Nephron progenitor cell (in vitro differentiated cells): ENCODE data around the gene GSTT2.
"Not testable (repeated sequence)": the region's sequence is repeated elsewhere in the genome, so short reads cannot be mapped to it uniquely, and the experiment has no call there.

Experiments used
- DNase-seq: peaks from one replicate; pipeline ENCODE4 v3.0.0; 2021
- H3K27ac Mint-ChIP-seq: 2 replicates; pipeline ENCODE4 v1.8.0; 2021; ENCODE audit warnings: mild to moderate bottlenecking, moderate library complexity, mixed read lengths
- H3K27me3 Mint-ChIP-seq: 2 replicates; pipeline ENCODE4 v1.8.0; 2021; ENCODE audit warnings: mild to moderate bottlenecking, low read depth, mixed read lengths; ENCODE audit not compliant: poor library complexity
- H3K36me3 Mint-ChIP-seq: 2 replicates; pipeline ENCODE4 v1.8.0; 2021; ENCODE audit warnings: low read depth, mixed read lengths
- H3K4me1 Mint-ChIP-seq: 2 replicates; pipeline ENCODE4 v1.8.0; 2021; ENCODE audit warnings: mixed read lengths
- H3K4me3 Mint-ChIP-seq: 2 replicates; pipeline ENCODE4 v1.8.0; 2021; ENCODE audit warnings: mild to moderate bottlenecking, moderate library complexity, mixed read lengths
- H3K9me3 Mint-ChIP-seq: 2 replicates; pipeline ENCODE4 v1.8.0; 2021; ENCODE audit warnings: mild to moderate bottlenecking, moderate library complexity, mixed read lengths
- TF ChIP-seq, protein P1 (sequence below): fragments of 200-600 bp; sonication (generic); IDR thresholded peaks from 2 replicates; pipeline ENCODE4 v1.5.0; 2021; ENCODE audit warnings: antibody characterized with exemption

The GSTT2 gene

DNA sequence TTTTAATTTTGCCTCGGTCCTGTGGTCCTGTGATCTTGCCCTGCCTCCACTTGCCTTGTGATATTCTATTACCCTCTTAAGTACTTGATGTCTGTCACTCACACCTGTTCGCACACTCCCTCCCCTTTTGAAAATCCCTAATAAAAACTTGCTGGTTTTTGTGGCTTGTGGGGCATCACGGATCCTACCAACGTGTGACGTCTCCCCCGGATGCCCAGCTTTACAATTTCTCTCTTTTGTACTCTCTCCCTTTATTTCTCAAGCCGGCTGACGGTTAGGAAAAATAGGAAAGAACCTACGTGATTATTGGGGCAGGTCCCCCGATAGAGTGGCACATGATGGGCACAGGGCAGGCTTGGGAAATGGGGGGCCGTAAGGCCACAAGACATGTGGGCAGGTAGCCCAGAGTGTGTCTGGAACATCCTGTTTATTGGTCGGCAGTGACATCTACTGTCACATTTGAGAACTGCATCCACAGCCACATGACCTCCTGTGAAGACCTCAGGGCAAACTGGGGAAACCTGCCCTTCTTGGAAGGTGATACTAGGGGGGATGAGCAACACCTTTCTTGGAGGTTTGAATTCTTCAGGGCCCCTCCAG, 23.5 kb upstream of the GSTT2 start:
- H3K27ac Mint-ChIP-seq, H3K36me3 Mint-ChIP-seq, H3K27me3 Mint-ChIP-seq, H3K9me3 Mint-ChIP-seq, H3K4me1 Mint-ChIP-seq: not testable (repeated sequence)
- peak; percentile 83 for DNase-seq
- TF ChIP-seq, protein P1, sequence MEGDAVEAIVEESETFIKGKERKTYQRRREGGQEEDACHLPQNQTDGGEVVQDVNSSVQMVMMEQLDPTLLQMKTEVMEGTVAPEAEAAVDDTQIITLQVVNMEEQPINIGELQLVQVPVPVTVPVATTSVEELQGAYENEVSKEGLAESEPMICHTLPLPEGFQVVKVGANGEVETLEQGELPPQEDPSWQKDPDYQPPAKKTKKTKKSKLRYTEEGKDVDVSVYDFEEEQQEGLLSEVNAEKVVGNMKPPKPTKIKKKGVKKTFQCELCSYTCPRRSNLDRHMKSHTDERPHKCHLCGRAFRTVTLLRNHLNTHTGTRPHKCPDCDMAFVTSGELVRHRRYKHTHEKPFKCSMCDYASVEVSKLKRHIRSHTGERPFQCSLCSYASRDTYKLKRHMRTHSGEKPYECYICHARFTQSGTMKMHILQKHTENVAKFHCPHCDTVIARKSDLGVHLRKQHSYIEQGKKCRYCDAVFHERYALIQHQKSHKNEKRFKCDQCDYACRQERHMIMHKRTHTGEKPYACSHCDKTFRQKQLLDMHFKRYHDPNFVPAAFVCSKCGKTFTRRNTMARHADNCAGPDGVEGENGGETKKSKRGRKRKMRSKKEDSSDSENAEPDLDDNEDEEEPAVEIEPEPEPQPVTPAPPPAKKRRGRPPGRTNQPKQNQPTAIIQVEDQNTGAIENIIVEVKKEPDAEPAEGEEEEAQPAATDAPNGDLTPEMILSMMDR = peak; percentile 82
- peak overlapping the region; percentile 59 for H3K4me3 Mint-ChIP-seq

- H3K36me3 Mint-ChIP-seq, H3K27me3 Mint-ChIP-seq, DNase-seq, H3K27ac Mint-ChIP-seq, H3K4me1 Mint-ChIP-seq, H3K9me3 Mint-ChIP-seq, H3K4me3 Mint-ChIP-seq: not testable (repeated sequence)
Observed at GRCh38 chr22:23961084-23961771, 18.7 kb upstream of the GSTT2 start, which contains the start of gene GSTT2B. TSS of gene GSTT2B (minus strand) at chr22:23961195. CDS start at chr22:23961131, 64 bp downstream.

- not testable (repeated sequence) for H3K4me3 Mint-ChIP-seq, H3K4me1 Mint-ChIP-seq, DNase-seq, H3K27ac Mint-ChIP-seq, H3K9me3 Mint-ChIP-seq, H3K27me3 Mint-ChIP-seq
- peaks cover 20% of the 10 kb centered on the region for H3K36me3 Mint-ChIP-seq
Observed at GRCh38 chr22:23966094-23966493, 13.8 kb upstream of the GSTT2 start.

DNA sequence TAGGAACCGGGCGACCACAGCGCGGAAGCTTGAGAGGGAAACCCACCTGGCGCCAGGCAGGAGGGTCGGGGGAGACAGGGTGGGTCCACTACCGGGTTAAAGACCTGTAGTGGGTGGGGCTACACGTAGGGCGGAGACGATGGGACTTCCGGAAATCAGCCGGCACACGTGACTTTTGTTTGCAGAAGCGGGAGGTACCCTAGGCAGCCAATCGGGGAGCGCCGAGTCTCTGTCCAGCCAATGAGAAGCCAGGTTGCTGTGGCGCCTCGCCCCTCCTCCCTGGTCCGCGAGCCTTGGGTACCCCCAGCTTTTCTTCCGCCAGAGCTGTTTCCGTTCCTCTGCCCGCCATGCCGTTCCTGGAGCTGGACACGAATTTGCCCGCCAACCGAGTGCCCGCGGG, 13.4 kb upstream of the GSTT2 start, which contains the start of gene DDTL:
Gene DDTL (plus strand): TSS at position 321 of the 400 bp plus-strand sequence. CDS start 27 bp downstream, at position 348.
- DNase-seq, H3K27me3 Mint-ChIP-seq, H3K4me1 Mint-ChIP-seq, H3K27ac Mint-ChIP-seq, H3K9me3 Mint-ChIP-seq, H3K4me3 Mint-ChIP-seq: not testable (repeated sequence)
- H3K36me3 Mint-ChIP-seq = peaks cover 25% of the 10 kb centered on the region

DNA sequence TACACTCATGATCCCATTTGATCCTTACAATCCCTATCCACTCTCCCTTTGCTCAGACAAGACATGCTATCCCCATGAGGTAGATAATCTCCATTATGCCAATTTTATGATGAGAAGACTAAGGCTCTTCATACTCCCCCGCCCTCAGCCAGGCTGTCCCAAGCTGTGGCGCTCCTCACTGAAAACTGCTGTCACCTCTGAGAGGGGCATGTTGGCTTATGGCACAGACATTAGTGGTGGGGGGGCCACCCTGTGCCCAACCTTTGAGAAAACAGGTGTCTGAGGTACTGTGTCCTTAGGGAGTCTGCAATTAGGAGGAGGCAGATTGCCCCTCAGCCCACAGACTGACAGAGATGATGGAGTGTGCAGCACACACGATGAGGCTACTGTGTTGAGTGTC, 10.9 kb upstream of the GSTT2 start:
- Mint-ChIP-seq H3K9me3 (peaks cover 5% of the 10 kb centered on the region), H3K4me3 (no peak overlapping the region), H3K27ac (no peak overlapping the region), H3K4me1 (no peaks in the 10 kb centered on the region), H3K27me3 (no peaks in the 10 kb centered on the region), H3K36me3 (peaks cover 31% of the 10 kb centered on the region)
- TF ChIP-seq, protein P1 = no peak
- no peak for DNase-seq

DNA sequence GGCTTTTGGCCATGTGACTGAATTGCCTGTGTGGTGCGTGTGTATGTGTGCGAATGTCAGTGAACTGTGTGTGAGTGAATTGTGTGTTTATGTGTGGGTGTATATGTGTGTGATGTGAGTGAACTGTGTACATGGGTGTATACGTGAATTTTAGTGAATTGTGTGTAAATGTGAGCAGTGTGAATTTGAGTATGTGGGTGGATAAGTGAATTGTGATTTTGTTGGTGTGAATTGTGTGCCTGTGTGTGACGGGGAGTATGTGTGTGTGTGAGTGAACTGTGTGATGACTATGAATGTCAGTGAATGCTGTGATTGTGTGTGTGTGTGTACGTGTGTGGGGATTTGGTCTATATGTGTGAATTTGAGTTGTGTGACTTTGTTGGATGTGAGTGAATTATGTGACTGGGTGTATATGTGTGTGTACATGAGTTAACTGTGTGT, 9.7 kb upstream of the GSTT2 start:
- no peak overlapping the region for H3K4me3 Mint-ChIP-seq

DNA sequence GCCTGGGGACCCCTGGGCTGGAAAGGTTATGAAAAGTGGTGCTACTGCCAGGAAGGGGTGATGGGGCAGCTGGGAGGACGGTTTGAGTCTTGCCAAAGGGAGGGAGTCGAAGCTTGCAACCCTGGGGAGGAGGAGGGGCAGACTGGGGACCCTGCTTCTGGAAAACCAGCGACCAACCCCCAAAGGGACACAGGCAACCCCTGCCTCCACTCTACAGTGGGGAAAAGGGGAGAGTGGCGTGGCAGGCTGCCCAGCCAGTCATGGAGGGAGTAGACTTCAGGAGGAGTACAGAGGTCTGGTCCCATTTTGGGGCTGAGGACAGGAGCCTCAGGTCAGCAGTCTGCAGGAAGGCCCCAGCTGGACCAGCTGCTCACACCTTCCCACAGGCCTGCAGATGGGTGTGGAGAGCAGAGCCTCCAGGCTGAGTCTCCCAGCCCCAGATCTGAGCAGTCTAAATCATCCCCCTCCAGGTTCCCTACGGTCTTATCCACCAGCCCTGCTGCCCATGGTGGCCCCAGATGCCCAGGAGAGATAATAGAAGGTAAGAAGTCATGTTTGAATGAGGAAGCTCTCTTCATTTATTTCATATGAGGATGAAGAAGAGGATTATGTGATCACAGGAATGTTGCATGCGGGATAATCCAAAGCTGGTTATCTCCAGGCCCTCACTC, 9.0 kb upstream of the GSTT2 start:
- Mint-ChIP-seq H3K4me3 (no peak overlapping the region), H3K4me1 (no peaks in the 10 kb centered on the region), H3K9me3 (peaks cover 5% of the 10 kb centered on the region), H3K27me3 (no peaks in the 10 kb centered on the region), H3K27ac (no peak overlapping the region), H3K36me3 (peaks cover 31% of the 10 kb centered on the region)
- TF ChIP-seq, protein P1 = no peak
- DNase-seq = no peak

More for the DNA sequence above, 9.7 kb upstream of the GSTT2 start:
- Mint-ChIP-seq H3K36me3 (peaks cover 31% of the 10 kb centered on the region), H3K4me1 (no peaks in the 10 kb centered on the region), H3K27ac (no peak overlapping the region), H3K9me3 (peaks cover 5% of the 10 kb centered on the region), H3K27me3 (no peaks in the 10 kb centered on the region)
- TF ChIP-seq, protein P1 = no peak
- DNase-seq = no peak

GRCh38 chr22:23971927-23972326, 8.0 kb upstream of the GSTT2 start:
- H3K27me3 Mint-ChIP-seq, DNase-seq, H3K4me1 Mint-ChIP-seq, H3K9me3 Mint-ChIP-seq, H3K27ac Mint-ChIP-seq: not testable (repeated sequence)
- peak overlapping the region; percentile 67 for H3K4me3 Mint-ChIP-seq
- peaks cover 31% of the 10 kb centered on the region for H3K36me3 Mint-ChIP-seq

GRCh38 chr22:23974345-23974744, 5.6 kb upstream of the GSTT2 start, which contains the start of gene DDT:
TSS of gene DDT (minus strand) at chr22:23974441. CDS start at chr22:23974414, 27 bp downstream.
- peaks cover 25% of the 10 kb centered on the region for H3K36me3 Mint-ChIP-seq
- not testable (repeated sequence) for H3K27ac Mint-ChIP-seq, H3K27me3 Mint-ChIP-seq

GRCh38 chr22:23974836-23975352, 5.0 kb upstream of the GSTT2 start:
- not testable (repeated sequence) for H3K27ac Mint-ChIP-seq, H3K4me1 Mint-ChIP-seq, H3K4me3 Mint-ChIP-seq, H3K27me3 Mint-ChIP-seq, DNase-seq, H3K9me3 Mint-ChIP-seq
- H3K36me3 Mint-ChIP-seq = peaks cover 20% of the 10 kb centered on the region

More at GRCh38 chr22:23974345-23974744, 5.6 kb upstream of the GSTT2 start, which contains the start of gene DDT:
- DNase-seq, H3K9me3 Mint-ChIP-seq, H3K4me3 Mint-ChIP-seq, H3K4me1 Mint-ChIP-seq: not testable (repeated sequence)
